ENCODE results near the gene MDFI.

The MDFI gene

GRCh38 chr6:41651962-41652657, 13.8 kb downstream of the MDFI start:
- DNase-seq = no peak

GRCh38 chr6:41652866-41653652, 14.8 kb downstream of the MDFI start:
- no peak for DNase-seq

GRCh38 chr6:41653691-41654090, 15.4 kb downstream of the MDFI start:
- DNase-seq = no peak

GRCh38 chr6:41654151-41654697, 16.0 kb downstream of the MDFI start:
- DNase-seq = no peak

- no peak for DNase-seq
Observed at GRCh38 chr6:41654698-41655151, 16.5 kb downstream of the MDFI start.

- DNase-seq = no peak
Observed at GRCh38 chr6:41655176-41655575, 16.9 kb downstream of the MDFI start.

GRCh38 chr6:41655646-41656001, 17.4 kb downstream of the MDFI start:
- no peak for DNase-seq

GRCh38 chr6:41656002-41656691, 17.9 kb downstream of the MDFI start:
- no peak for DNase-seq

- DNase-seq = no peak
Observed at GRCh38 chr6:41657131-41658094, 19.1 kb downstream of the MDFI start.

- no peak for DNase-seq
Observed at GRCh38 chr6:41658636-41659035, 20.4 kb downstream of the MDFI start.

GRCh38 chr6:41659935-41660334, 21.7 kb downstream of the MDFI start:
- DNase-seq = no peak

GRCh38 chr6:41663568-41663967, 25.3 kb downstream of the MDFI start:
- no peak for DNase-seq

GRCh38 chr6:41664271-41664670, 26.0 kb downstream of the MDFI start:
- no peak for DNase-seq

GRCh38 chr6:41667195-41667594, 28.9 kb downstream of the MDFI start:
- no peak for DNase-seq

- DNase-seq = no peak
Observed at GRCh38 chr6:41668968-41669367, 30.7 kb downstream of the MDFI start.

GRCh38 chr6:41670703-41671360, 32.6 kb downstream of the MDFI start:
- DNase-seq = no peak

GRCh38 chr6:41671376-41671775, 33.1 kb downstream of the MDFI start:
- no peak for DNase-seq

GRCh38 chr6:41672016-41672415, 33.7 kb downstream of the MDFI start:
- no peak for DNase-seq

GRCh38 chr6:41672816-41673703, 34.8 kb downstream of the MDFI start:
- no peak for DNase-seq

- DNase-seq = no peak
Observed at GRCh38 chr6:41673704-41674000, 35.4 kb downstream of the MDFI start.

All from stimulated activated CD4-positive, alpha-beta T cell treated with anti-CD3 and anti-CD28 coated beads, Interleukin-4, amount 100 ng/mL, for 1 hour (primary cell).